KMS-11 (cell line): ENCODE results near the gene GPR63.

Experiments
- H2AFZ ChIP-seq: fragments of 200-600 bp; sonication (generic); 2 replicates; pipeline ENCODE4 v1.6.1; 2016; ENCODE audit warnings: antibody characterized with exemption, mixed run types, low read depth
- H3K27ac ChIP-seq: fragments of 200-600 bp; sonication (generic); 2 replicates; pipeline ENCODE4 v1.6.1; 2016; ENCODE audit warnings: mild to moderate bottlenecking, mixed run types
- H3K27me3 ChIP-seq: fragments of 200-600 bp; sonication (generic); 2 replicates; pipeline ENCODE4 v1.6.1; 2017; ENCODE audit warnings: mild to moderate bottlenecking, low read depth, mixed run types, moderate library complexity; ENCODE audit not compliant: insufficient read depth
- H3K36me3 ChIP-seq: fragments of 200-600 bp; sonication (generic); 2 replicates; pipeline ENCODE4 v1.6.1; 2017; ENCODE audit warnings: mild to moderate bottlenecking, mixed run types; ENCODE audit not compliant: insufficient read depth
- H3K4me1 ChIP-seq: fragments of 200-600 bp; sonication (generic); 2 replicates; pipeline ENCODE4 v1.6.1; 2016; ENCODE audit warnings: mild to moderate bottlenecking, low read depth, mixed run types; ENCODE audit not compliant: poor library complexity, severe bottlenecking
- H3K4me2 ChIP-seq: fragments of 200-600 bp; sonication (generic); 2 replicates; pipeline ENCODE4 v1.7.0; 2016; ENCODE audit warnings: mild to moderate bottlenecking, mixed run types
- H3K4me3 ChIP-seq: fragments of 200-600 bp; sonication (generic); IDR thresholded peaks from 2 replicates; pipeline ENCODE4 v1.6.1; 2017; ENCODE audit warnings: low read depth, low read length, mixed read lengths; ENCODE audit not compliant: insufficient read depth
- H3K79me2 ChIP-seq: fragments of 200-600 bp; sonication (generic); 2 replicates; pipeline ENCODE4 v1.6.1; 2016; ENCODE audit warnings: low read depth, mixed run types; ENCODE audit not compliant: insufficient read depth
- H3K9ac ChIP-seq: fragments of 200-600 bp; sonication (generic); 2 replicates; pipeline ENCODE4 v1.6.1; 2016; ENCODE audit warnings: mild to moderate bottlenecking, mixed run types
- H4K20me1 ChIP-seq: fragments of 200-600 bp; sonication (generic); 2 replicates; pipeline ENCODE4 v1.6.1; 2016; ENCODE audit warnings: mild to moderate bottlenecking, mixed run types; ENCODE audit not compliant: insufficient read depth
- CTCF ChIP-seq: fragments of 200-600 bp; sonication (generic); conservative IDR thresholded peaks from 2 replicates; pipeline ENCODE4 v1.6.1; 2017; ENCODE audit warnings: low read depth, mild to moderate bottlenecking, antibody characterized with exemption, low read length, moderate library complexity, mixed read lengths

The GPR63 gene

GRCh38 chr6:96876886-96877545 lies 39.7 kb upstream of the GPR63 start:
- no peaks in the 10 kb centered on the region for H3K27me3 ChIP-seq
- H3K4me2 ChIP-seq, result no peak overlapping the region
- H3K9ac ChIP-seq, result no peak overlapping the region
- TF ChIP-seq CTCF, result no peak
- no peaks in the 10 kb centered on the region for H3K4me1 ChIP-seq
- no peak overlapping the region for H3K4me3 ChIP-seq
- no peaks in the 10 kb centered on the region for H4K20me1 ChIP-seq
- no peaks in the 10 kb centered on the region for H3K36me3 ChIP-seq
- no peak overlapping the region for H3K27ac ChIP-seq
- no peaks in the 10 kb centered on the region for H3K79me2 ChIP-seq
- no peak overlapping the region for H2AFZ ChIP-seq

- Histone ChIP-seq H3K36me3 (no peaks in the 10 kb centered on the region), H3K4me1 (no peaks in the 10 kb centered on the region), H2AFZ (no peak overlapping the region), H3K9ac (no peak overlapping the region), H4K20me1 (no peaks in the 10 kb centered on the region), H3K27me3 (no peaks in the 10 kb centered on the region), H3K4me2 (no peak overlapping the region), H3K27ac (no peak overlapping the region), H3K4me3 (no peak overlapping the region), H3K79me2 (no peaks in the 10 kb centered on the region)
- TF ChIP-seq CTCF, result no peak
These were observed 35.7 kb upstream of the GPR63 start for GRCh38 chr6:96872976-96873375.

GRCh38 chr6:96865055-96865405 lies 27.8 kb upstream of the GPR63 start:
- Histone ChIP-seq H3K4me2 (no peak overlapping the region), H3K4me1 (no peaks in the 10 kb centered on the region), H3K9ac (no peak overlapping the region), H3K79me2 (no peaks in the 10 kb centered on the region), H3K27ac (no peak overlapping the region), H3K4me3 (no peak overlapping the region), H4K20me1 (no peaks in the 10 kb centered on the region), H3K36me3 (no peaks in the 10 kb centered on the region), H2AFZ (no peak overlapping the region), H3K27me3 (no peaks in the 10 kb centered on the region)
- TF ChIP-seq CTCF, result no peak

GRCh38 chr6:96864216-96865054 lies 27.2 kb upstream of the GPR63 start:
- no peak overlapping the region for H3K27ac ChIP-seq
- H3K4me1 ChIP-seq, result no peaks in the 10 kb centered on the region

More at GRCh38 chr6:96864216-96865054, 27.2 kb upstream of the GPR63 start:
- Histone ChIP-seq H3K79me2 (no peaks in the 10 kb centered on the region), H2AFZ (no peak overlapping the region), H3K36me3 (no peaks in the 10 kb centered on the region), H3K4me3 (no peak overlapping the region), H3K4me2 (no peak overlapping the region), H4K20me1 (no peaks in the 10 kb centered on the region), H3K9ac (no peak overlapping the region), H3K27me3 (no peaks in the 10 kb centered on the region)
- TF ChIP-seq CTCF, result no peak
